Epithelial cell of proximal tubule (primary cell): ENCODE results near the gene PHLPP1. TPM values are rescaled to one million over a fixed set of nuclear protein-coding genes. Genes with fewer than 3 reads are reported as not detected.

Experiments
- DNase-seq: peaks from one replicate; pipeline ENCODE4 v3.0.0-alpha.2; 2011; ENCODE audit warnings: low read depth
- H3K4me3 ChIP-seq: 2 replicates; pipeline ENCODE4 v1.5.1; 2011; ENCODE audit warnings: low read depth, mild to moderate bottlenecking, low read length
- total RNA-seq: library from RNA; depleted of rRNA; stranded (reverse); fragments of >200 nt; gene quantifications from 2 replicates; pipeline ENCODE4 v1.2.3, GENCODE V29; 2015
- TF ChIP-seq, protein P1 (sequence below): conservative IDR thresholded peaks from 2 replicates; pipeline ENCODE4 v1.5.1; 2012; ENCODE audit warnings: low read depth, mild to moderate bottlenecking, low read length

PHLPP1 gene
- total RNA-seq, 1 donor from 2014 or later: 9.0 TPM

DNA sequence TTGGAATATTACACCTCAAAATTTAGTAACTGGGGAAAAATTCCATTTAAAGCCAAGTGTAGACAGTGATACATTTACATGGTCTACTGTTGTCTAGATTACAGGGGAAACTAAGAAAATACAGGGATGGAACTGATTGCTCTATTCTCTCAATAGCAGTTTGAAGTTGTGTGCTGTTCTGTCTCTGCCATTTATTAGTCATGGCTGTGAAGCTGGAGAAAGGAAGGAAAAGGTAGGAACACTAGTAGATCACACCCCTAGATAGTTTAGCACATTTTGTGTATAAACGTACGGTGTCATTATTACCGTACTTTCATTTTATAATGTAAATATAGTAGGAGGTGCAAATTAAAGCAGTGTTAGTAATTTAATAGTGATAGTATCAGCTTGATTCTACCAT lies 170.5 kb downstream of the PHLPP1 start:
- no peak for DNase-seq
- no peak overlapping the region for H3K4me3 ChIP-seq
- TF ChIP-seq, protein P1, sequence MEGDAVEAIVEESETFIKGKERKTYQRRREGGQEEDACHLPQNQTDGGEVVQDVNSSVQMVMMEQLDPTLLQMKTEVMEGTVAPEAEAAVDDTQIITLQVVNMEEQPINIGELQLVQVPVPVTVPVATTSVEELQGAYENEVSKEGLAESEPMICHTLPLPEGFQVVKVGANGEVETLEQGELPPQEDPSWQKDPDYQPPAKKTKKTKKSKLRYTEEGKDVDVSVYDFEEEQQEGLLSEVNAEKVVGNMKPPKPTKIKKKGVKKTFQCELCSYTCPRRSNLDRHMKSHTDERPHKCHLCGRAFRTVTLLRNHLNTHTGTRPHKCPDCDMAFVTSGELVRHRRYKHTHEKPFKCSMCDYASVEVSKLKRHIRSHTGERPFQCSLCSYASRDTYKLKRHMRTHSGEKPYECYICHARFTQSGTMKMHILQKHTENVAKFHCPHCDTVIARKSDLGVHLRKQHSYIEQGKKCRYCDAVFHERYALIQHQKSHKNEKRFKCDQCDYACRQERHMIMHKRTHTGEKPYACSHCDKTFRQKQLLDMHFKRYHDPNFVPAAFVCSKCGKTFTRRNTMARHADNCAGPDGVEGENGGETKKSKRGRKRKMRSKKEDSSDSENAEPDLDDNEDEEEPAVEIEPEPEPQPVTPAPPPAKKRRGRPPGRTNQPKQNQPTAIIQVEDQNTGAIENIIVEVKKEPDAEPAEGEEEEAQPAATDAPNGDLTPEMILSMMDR: no peak

DNA sequence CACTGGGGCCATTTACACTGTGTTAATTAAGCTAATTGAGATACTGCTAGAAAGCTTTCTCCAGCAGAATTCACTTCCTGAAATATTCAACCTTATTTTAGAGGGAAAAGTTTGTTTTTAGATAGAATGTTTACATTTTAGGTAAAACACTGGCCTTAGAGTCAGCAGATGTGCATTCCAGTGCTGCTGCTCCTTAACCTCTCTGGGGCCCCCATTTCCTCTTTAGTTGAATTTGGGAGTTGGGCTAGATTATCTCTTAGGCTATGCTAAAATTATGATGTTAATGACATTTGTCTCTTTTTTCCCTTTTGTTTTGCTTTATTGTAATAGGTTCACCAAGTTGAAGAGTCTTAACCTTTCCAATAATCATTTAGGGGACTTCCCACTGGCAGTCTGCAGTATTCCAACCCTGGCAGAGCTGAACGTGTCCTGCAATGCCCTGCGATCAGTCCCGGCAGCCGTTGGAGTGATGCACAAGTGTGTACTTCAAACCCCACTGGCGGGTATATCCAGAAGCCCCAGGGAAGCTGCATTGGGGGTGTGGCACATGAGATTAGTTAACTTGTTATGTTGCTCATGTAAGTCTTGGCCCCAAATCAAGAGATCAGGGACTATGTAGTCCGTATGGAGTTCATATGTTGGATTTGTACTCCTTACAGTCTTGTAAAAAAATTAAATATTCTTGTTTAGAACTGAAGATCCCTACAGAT lies 179.5 kb downstream of the PHLPP1 start:
- no peak for DNase-seq
- TF ChIP-seq, protein P1: no peak
- no peak overlapping the region for H3K4me3 ChIP-seq

DNA sequence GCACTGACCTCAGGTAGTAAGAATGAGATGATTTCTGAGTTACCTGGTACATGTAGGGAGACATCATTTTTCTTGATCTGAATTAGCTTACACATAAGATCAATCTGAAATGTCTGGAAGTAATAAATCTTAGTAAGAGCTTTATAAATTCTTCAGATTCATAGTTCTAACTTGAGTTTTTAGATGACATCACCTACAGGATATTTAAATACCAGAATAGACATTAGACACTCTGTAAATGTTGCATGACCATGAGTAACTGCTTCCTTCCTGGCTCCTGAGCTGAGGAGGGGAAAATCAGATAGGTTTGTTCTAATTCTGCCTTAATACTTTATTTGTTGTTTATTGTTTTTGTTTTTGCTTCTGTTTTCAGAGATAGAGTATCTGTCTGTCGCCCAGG lies 181.8 kb downstream of the PHLPP1 start:
- DNase-seq: no peak
- no peak overlapping the region for H3K4me3 ChIP-seq
- TF ChIP-seq, protein P1: no peak

DNA sequence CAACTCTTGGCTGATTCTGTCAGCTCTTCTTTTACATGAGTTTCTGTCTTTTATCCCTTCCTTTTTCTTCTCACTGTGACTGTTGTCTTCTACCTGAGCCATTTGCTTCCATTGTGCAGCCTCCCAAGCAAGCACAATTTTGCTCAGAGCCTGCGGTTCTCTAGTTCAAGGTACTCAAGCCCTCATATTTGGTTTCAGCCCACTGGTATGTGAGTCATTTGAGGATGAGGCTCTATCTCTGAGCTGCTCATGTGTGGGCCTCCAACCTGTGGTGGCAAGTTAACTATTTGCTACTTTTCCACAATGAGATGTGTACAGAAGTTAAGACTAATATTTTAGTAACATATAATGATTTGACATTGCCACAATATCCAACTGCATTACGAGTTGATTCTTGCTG lies 183.0 kb downstream of the PHLPP1 start:
- DNase-seq: no peak
- TF ChIP-seq, protein P1: no peak
- no peak overlapping the region for H3K4me3 ChIP-seq

DNA sequence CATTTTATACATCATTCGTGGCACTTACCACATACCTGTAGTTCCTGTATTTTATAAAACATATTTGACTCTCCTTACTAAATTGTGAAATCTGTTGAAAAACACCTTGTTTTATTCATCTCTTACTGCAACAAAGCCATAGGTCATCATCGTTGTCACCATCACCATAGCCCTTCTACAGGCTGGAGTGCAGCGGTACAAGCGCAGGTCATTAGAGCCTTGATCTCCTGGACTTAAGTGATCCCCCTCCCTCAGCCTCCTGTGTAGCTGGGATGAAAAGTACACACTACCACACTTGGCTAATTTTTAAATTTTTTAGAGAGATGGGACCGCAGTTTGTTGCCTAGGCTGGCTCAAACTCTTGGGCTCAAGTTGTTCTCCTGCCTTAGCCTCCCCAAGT lies 184.2 kb downstream of the PHLPP1 start:
- no peak for DNase-seq
- H3K4me3 ChIP-seq: no peak overlapping the region
- TF ChIP-seq, protein P1: no peak

DNA sequence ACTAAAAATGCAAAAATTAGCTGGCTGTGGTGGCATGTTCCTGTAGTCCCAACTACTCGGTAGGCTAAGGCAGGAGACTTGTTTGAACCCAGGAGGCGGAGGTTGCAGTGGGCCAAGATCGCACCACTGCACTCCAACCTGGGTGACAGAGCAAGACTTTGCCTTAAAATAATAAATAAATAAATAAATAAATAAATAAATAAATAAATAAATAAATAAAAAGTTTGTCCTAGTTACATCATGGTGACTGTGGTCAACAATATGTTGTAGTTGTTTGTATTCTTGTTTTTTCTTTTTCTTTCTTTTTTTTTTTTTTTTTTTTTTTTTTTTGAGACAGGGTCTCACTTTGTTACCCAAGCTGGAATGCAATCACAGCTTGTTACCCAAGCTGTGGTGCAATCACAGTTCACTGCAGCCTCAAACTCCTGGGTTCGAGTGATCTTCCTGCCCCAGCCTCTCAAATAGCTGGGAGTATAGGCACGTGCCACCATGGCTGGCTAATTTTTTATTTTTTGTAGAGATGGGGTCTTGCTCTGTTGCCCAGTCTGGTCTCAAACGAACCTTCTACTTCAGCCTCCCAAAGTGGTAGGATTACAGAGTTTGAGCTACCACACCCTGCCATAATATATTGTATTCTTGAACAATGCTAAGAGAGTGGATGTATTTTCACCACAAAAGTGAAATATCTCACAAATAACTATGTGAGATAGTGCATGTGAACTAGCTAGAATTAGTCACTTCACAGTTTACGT lies 185.0 kb downstream of the PHLPP1 start:
- TF ChIP-seq, protein P1: no peak
- no peak for DNase-seq
- no peak overlapping the region for H3K4me3 ChIP-seq

DNA sequence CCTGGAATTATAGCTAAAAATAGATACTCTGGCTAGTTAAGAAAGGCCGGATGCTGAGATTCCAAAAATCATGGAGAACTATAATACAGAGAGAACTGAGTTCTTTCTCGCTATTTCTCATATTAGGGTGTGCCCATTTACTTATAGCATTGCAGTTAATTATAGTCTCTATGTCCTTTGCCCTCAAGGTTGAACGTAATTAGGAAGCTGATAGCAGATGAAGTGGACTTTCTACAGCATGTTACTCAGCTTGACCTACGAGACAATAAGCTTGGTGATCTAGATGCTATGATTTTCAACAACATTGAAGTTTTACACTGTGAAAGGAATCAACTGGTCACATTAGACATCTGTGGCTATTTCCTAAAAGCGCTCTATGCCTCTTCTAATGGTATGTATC lies 187.4 kb downstream of the PHLPP1 start:
- no peak for DNase-seq
- TF ChIP-seq, protein P1: no peak
- H3K4me3 ChIP-seq: no peak overlapping the region
